NCI-H510A treated with DMSO at 0.1 percent for 48 hours (cell line): ENCODE measurements around the gene CAMK1G.

Source experiments
- DNase-seq: peaks from one replicate; lab custom pipeline; 2025; lab: John Stamatoyannopoulos, UW

The CAMK1G gene

DNA sequence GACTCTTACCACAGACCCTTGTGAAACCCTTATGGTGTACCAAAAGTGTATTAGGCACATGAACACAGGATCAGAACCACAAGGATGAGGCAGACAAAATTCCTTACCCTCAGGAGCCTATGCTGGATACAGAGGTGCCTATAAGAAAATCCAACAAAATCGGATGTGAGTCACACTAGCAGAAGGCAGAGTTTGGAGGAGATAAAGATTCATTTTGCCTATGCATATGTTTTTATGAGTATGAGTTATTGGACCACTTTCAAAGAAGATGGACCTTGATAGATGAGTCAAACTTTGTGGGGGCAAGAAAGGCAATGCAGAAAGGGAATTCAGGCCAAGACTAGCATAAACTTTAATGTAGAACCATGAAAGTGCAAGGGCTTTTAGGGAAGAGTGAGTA, 17.0 kb downstream of the CAMK1G start:
- no peak for DNase-seq

DNA sequence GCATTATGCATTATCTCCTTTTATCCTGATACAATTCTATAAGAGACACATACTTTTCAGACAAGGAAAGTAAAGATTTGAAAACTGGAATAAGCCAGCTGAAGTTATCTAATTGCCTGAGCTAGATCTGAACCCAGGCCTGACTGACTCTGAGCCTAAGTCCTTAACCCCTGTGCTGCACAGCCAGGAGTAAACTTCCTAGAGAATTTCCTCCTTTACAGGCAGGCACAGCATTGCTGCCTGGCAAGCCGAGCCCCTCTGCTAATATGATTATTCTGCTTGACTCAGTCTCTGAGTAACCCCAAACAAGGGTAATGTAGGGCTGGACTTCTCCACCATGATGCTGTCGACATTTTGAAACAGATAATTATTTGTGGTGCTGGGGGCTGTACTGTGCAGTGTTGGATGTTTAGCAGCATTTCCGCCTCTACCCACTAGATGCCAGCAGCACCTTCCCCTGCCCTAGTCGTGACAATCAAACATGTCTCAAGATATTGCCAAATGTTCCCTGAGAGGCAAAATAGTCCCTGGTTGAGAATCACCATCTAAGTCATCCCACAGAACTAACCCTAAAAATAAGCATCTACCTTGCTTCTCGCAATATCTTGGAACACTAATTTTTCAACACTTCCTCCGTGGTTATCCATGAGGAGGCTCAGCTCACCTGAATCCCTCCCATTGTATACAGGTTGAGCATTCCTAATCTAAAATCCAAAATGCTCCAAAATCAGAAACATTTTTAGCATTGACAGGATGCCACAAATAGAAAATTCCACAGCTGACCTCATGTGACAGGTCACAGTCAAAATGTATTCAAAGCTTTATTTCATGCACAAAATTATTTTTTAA, 18.5 kb downstream of the CAMK1G start:
- DNase-seq, result peak; percentile 8

GRCh38 chr1:209603877-209604276, 20.4 kb downstream of the CAMK1G start:
- DNase-seq, result no peak

GRCh38 chr1:209607102-209607794, 23.7 kb downstream of the CAMK1G start:
- DNase-seq, result no peak

GRCh38 chr1:209607795-209608178, 24.3 kb downstream of the CAMK1G start:
- no peak for DNase-seq

GRCh38 chr1:209609041-209609790, 25.7 kb downstream of the CAMK1G start:
- DNase-seq, result no peak

DNA sequence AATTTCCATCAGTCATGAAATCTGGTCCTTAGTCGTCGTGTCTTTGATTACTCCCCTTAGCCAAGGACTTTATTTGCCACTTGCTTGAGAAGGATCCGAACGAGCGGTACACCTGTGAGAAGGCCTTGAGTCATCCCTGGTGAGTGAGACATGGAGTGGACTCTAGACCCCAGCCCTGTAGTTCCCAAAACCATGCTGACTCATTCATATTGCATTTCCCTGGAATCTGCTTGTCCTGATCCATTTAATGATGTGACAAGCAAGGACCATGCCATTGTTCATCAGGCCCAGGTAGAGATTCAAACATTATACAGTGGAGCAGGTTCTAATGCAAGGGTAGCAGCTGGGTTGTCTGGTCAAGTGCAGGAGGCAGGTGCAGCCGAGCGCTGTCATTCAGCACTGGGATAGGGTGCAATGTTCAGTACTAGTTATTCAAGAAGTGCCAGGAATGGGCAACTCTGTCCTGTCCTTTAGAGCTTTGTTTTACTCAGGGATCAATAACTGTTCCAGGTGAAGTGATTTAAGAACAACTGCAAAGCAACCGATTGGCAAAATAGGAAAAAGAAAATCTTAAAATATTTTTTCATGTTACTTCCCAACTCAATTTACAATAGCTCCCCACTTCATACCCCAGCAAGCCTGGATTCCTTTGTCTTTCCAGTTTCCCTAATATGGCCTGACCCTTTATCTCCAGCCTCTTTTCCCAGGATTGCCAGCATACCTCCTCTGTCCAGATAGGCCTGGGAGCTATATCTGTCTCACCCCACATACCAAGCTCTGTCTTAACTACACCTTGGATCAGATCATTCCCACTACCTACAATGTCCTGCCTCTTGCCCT, 26.5 kb downstream of the CAMK1G start:
- no peak for DNase-seq

DNA sequence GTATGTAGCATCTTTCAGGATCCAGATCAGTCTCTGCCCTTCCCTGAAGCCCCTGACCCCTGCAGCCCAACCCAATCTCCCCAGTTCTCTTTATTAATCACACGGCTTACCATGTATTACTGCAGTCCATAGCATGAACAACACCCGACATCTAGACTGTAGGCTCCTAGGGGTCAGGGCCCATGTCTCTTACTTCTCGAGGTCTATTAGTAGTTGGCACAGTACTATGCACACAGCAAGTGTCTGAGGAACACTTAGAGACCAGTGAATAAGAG, 27.1 kb downstream of the CAMK1G start:
- DNase-seq, result no peak

DNA sequence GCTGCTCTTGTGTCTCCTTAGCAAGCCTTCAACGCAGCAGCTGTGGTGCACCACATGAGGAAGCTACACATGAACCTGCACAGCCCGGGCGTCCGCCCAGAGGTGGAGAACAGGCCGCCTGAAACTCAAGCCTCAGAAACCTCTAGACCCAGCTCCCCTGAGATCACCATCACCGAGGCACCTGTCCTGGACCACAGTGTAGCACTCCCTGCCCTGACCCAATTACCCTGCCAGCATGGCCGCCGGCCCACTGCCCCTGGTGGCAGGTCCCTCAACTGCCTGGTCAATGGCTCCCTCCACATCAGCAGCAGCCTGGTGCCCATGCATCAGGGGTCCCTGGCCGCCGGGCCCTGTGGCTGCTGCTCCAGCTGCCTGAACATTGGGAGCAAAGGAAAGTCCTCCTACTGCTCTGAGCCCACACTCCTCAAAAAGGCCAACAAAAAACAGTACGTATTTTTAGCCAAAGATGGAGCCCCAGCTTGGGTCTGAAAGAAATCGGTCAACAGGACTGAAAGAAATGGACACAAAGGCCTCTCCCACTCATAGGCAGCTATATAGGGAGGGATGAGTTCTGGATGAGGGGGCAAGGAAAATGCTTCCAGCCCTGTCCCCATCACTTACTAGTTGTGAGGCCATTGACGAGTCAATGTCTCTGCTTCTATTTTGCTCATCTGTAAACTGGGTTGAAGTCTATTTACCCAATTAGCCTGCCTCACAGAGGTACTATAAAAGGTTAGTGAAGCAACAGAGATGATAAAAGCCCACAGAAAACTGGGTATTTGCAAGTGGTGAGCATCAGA, 28.5 kb downstream of the CAMK1G start:
- no peak for DNase-seq

- no peak for DNase-seq
Observed at GRCh38 chr1:209612646-209613399, 29.3 kb downstream of the CAMK1G start.

DNA sequence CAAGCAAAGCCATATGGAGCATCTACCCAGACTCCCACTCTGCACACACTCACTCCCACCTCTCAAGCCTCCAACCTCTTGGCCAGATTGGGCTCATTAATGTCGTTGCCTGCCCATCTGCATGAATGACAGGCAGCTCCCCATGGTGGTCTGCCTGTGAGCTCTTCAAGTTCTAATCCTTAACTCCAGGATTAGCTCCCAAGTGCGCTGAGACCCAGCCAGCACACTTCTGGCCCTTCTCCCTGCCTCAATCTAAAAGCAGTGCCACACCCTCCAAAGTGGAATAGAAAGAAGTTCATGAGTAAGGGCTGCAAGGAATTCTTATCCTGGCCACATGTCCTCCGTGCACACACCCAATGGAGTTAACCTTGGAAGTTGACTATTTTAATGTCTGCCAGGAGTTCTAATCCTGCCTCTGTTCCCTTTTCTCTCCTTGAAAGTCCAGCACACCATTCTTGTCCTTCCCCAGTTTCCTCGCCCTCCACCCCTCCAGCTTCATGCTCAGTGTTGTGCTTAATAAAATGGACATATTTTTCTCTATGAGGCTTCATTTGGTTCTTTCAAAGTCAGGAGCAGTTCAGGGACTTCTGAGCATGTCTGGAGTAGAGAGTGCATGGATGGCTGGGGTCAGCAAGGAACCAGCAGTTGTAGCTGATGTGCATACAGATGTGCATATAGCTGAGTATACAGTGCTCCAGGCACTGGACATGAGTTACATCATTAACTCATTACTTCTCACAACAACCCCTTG, 30.1 kb downstream of the CAMK1G start:
- no peak for DNase-seq

DNA sequence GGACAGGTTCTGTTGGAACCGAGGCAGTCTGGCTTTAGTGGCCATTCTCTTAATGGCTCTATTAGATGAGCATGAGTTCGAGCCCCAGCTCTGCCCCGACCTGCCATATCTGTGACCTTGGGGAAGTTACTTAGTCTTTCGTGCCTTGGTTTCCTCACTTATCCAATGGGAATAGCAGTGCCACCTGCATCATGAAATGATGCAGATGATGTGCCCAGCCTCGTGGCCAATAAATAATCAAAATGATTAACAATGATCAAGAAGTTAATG, 30.6 kb downstream of the CAMK1G start:
- no peak for DNase-seq

DNA sequence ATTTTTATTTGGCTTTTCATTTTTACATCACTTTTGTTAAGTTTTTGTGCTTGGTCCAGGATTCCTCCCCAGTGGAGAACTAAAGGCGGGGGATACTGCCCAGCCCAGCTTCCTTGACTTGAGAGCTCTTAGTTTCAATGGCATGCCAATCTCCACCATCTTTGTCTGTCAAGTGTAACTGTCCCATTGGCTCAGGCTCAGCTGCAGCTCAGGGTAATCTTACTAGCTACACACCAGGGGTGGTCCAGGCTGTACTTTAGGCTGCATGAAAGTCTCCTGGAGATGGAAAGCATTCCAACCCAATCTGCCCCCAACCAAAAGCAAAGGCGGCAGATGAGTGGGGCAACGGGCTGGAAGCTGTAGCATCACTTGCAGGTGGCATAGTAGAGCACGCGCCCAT, 31.4 kb downstream of the CAMK1G start:
- no peak for DNase-seq

DNA sequence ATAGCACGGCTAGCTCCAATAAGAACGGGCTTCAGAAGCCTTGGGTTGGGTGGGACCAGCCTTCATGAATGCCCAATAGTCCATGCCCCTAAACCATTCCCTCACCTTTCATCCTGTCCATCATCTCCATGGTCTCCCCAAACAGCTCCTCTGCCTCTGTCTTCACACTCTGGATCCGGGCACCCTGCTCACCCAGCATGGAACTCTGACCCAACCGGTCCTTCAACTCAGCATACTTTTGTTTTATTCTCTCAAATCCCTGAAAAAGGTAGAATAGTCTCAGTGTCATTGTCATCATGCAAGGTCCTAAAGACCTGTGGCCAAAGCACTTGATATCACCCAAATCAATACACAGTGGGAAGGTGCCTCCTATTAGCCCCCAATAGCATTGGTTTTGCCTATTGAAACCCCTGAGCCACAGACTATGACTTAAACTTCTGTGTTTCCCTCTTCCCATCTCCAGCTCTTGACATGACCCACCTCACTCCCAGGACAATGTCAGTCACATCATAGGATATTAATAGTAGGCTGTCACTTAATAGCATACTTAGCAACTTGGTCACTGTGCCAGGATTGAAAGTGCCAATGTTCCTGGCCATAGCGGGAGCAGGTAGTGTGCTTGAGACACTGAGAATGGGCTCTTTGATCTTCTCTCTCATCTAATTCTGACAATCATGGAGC, 33.0 kb downstream of the CAMK1G start:
- DNase-seq, result no peak

GRCh38 chr1:209617047-209617673, 33.6 kb downstream of the CAMK1G start:
- DNase-seq, result no peak

GRCh38 chr1:209617755-209618154, 34.2 kb downstream of the CAMK1G start:
- DNase-seq, result no peak

DNA sequence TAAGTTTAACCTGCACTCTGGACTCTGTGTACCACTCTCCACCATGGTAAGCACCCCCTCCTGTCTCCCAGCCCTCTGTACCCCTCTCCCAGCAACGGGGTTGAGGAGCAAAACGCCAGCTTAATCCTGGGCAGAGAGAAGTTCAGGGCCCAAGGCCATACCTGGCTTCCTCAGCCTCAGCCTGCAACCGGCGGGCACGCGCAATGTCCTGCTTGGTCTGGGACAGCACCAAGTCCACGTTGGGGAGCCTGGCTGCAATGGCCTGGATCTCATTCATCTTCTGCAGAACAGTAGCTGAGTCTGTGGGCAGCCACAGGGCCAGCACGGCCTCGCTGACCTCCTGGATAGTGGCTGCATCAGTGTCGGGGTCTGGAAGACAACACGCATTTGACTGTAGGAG, 34.8 kb downstream of the CAMK1G start:
- DNase-seq, result no peak

DNA sequence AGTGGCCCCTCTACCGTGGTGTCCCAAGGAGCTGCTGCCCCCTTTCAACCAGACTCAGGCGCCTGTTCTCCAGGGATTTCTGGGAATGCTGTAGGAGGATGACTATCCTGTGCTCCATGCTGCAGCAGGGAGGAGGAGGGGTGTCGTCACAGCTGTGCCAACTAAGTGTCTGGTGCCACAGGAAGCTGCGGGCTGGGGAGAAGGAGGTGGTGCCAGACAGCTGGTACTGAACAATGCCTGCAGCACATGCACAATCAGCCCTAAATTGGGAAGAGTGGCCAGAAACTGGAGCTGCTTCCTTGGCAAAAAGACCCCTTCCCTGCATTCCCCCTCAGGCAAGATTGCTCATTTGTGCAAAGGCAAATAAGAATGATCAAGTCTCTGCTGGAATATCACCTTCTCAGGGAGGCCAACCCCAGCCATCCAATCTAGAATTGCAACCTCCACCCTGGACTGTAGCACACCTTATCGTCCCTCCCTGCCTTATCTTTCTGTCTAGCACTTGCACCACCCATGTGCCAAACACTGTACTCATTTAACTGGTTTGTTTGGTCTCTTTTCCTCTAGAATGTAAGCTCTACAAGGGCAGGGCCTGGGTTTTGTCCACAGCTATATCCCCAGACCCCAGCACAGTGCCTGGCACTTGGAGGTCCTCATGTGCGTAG, 35.4 kb downstream of the CAMK1G start:
- DNase-seq, result peak; percentile 16
